ENCODE measurements around the gene NF1.
"Not testable (repeated sequence)": the region's sequence is repeated elsewhere in the genome, so short reads cannot be mapped to it uniquely, and the experiment has no call there.

The NF1 gene

DNA sequence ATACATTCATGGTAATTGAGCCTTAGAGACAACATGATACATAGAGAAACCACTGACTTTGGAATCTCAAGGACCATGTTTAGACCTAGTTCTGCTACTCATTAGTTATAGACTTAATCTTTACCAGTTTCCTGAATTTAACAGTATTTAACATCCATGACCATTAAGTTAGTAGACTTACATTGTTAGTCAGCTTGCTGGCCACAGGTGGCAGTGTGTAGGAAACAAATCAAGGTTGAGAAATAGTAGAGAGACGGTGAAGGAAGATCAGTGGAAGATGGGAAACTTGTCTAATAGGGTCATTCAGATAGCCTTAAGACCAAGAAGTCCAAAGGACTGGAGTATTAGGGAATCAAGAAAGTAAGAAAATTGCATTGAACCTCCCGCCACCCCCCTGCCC, 171.3 kb downstream of the NF1 start:
- DNase-seq: no peak

DNA sequence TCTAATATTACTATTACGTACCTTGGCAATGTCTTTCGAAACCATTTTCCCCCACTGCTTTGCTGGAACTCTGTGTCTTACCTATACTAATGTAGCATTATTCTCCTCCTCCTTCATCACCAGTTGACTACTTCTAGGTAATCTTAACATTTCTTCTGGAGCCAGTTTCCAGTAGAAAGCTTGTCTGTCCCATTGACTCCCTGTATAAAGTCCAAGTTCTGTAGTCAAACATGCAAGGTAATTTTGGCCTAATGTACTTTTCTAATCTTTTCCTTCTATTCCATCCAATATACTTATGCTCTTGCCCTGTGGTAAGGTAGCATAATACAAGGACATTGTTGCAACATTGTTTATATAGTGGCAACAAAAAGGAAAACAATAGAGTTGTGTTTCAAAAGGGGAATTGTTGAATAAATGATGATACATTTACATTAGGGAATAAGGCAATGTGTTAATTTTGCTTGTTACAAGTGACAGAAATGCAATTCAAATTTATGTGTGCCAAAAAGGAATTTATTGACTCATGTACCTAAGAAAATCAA, 174.3 kb downstream of the NF1 start:
- DNase-seq: no peak

- peak; percentile 98 for DNase-seq
Measured at GRCh38 chr17:31269578-31269983, 174.8 kb downstream of the NF1 start.

DNA sequence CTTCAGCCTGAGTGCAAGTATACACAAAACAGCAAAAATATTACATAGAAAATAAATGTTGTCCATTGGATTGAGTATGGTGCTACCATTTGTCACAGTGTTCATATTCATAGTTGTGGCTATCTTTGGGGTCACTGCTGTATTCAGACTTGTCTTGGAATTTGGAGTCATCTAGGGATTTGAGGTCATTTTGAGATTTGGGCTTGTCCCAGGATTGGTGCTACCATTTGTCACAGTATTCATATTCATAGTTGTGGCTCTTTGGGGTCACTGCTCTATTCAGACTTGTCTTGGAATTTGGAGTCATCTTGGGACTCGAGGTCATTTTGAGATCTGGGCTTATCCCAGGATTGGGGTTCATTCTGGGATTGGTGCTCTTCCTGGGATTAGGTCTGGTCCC, 177.5 kb downstream of the NF1 start:
- DNase-seq: no peak

GRCh38 chr17:31272803-31273202, 178.0 kb downstream of the NF1 start:
- DNase-seq: no peak

- DNase-seq: no peak
Measured at GRCh38 chr17:31273516-31273915, 178.7 kb downstream of the NF1 start.

DNA sequence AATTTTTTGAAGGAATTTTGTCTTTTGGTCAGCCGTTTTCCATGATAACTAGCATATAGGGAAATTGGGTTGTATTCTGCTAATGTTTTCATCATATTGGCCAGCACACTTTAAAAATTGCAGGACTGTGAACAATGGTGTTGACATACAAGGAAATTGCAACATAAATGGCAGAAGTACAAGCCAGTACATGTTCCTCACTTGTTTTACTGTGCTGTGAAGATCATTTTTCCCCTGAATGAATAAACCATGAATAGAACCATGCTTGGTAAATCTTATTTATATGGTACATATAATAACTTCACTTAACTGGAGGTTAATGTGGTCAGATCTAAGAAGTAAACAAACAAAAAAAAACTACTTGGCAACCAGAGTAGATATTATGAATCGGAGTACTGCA, 179.5 kb downstream of the NF1 start:
- peak; percentile 21 for DNase-seq

DNA sequence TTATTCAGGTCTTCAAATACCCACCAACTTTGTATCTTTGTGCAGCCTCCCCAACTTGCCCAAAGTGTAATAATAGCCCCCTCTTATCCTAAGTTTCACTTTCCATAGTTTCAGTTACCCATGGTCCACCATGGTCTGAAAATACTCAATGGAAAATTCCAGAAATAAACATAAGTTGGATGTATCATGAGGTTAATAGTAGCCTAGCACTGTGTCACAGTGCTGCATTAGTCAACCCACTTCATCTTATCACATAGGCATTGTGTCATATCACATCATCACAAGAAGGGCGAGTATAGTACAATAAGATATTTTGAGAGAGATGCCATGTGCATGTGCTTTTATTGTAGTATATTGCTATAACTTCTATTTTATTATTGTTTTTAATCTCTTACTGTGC, 180.3 kb downstream of the NF1 start:
- DNase-seq: peak; percentile 23

GRCh38 chr17:31279401-31279800, 184.6 kb downstream of the NF1 start:
- DNase-seq: no peak

DNA sequence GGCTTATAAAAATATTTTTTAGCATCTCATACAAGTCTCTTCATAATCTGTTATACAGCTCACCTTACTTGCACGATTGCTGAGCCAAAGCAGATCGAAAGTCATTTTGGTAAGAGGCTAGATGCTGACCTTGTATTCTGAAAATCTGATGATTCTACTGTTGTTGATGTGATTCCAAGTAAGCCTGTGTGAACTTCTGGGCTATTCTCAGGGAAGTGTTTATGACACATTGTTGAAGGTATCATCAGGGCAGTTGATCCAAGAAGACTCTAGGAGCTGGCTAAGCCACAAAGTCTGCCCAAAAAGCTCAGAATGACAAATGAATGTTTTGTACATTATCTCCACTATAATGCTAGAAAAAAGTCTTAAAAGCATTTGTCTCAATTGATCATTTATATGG, 186.3 kb downstream of the NF1 start:
- DNase-seq: no peak

- no peak for DNase-seq
Measured at GRCh38 chr17:31283841-31284240, 189.1 kb downstream of the NF1 start.

DNA sequence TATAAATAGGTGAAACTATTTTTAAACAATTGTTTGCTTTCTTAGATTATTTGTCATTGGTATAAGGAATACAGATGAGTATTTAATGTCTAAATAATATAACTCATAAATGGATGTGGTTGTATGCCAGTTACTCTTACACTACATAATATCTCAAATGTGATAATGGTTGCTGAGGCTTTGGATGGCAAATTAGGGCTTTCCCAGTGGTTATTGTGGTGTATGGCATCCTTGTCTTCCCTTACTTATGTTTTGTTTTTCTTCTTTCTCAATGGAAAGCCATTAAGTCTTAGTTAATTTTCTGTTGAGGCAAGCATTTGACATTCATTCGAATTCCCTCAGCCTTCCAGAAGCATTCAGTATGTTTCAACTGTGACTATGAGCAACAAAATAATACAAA, 191.8 kb downstream of the NF1 start:
- no peak for DNase-seq

DNA sequence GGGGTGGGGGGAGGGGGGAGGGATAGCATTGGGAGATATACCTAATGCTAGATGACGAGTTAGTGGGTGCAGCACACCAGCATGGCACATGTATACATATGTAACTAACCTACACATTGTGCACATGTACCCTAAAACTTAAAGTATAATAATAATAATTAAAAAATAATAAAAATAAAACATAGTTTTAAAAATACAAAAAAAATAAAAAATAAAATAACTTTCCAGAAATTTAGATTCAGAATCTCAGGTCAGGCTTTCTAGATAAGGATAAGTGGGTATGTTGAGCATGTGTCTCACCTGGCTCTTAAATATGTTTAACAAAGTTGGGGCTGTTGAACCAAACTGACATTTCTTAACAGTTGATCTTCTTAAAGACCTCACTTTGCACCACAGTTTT, 193.2 kb downstream of the NF1 start:
- DNase-seq: not testable (repeated sequence)

GRCh38 chr17:31289790-31290189, 195.0 kb downstream of the NF1 start:
- DNase-seq: no peak

GRCh38 chr17:31291820-31292219, 197.0 kb downstream of the NF1 start:
- no peak for DNase-seq

DNA sequence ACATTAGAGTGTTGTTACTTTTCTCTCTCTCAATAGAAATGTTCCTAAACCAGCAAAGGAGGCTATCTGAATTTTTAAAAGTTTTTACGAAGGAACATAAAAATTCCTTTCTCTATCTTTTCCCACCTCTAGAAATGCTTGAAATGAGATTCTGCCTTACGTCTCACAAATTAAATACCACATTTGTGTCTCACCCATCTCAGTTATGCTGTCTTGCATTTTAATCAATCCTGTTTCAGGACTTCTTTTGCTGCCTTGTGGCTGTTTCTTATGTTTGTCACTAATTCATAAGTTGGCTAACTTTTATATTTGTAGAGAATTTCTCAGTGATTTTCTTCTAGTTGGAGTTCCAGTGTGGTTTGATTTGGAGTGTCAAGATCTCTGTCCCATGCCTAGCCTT, 198.8 kb downstream of the NF1 start:
- DNase-seq: no peak

- no peak for DNase-seq
Measured at GRCh38 chr17:31294231-31294630, 199.5 kb downstream of the NF1 start.

GRCh38 chr17:31294820-31295488, 200.2 kb downstream of the NF1 start:
- DNase-seq: no peak

DNA sequence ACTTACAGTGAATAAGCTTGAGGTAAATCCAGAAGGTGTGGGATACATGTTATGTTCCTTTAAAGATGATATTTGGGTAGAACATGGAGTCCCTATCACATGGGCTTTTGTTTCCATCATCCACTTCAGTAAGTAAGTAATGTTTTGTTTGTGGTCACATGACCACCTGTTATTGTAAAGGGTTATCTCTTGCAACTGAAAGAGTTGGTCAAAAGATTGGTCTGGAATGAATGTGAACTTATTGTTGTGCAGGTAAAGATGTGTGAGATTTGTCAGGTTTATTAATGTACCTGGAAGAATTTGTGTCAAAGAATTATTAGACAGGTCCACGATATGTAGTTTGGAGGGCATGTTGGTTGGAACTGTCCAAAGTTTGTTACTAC, 200.7 kb downstream of the NF1 start:
- no peak for DNase-seq

- DNase-seq: no peak
Measured at GRCh38 chr17:31296142-31296541, 201.4 kb downstream of the NF1 start.

GRCh38 chr17:31297090-31297489, 202.3 kb downstream of the NF1 start, which contains the start of gene OMG:
TSS of gene OMG (minus strand) at chr17:31297239. CDS start at chr17:31296331, 908 bp downstream.
- no peak for DNase-seq

DNA sequence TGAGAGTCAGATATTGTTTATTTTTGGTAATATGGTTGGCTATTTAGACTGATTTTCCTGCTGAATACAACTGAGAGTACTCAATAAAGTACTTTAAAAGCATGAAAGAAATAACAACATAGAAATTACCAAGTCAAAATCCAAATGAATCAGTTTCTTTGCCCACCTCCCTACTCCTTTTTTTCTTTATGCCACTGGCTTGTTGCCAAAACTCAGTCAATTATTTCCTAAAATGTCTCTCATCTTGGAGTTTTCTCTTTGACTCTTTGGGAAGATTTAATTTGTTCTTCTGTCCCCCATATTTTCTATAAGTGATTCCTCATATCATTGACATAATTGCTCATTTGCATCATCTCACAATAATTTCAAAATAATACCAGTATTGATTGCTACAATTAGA, 204.8 kb downstream of the NF1 start:
- DNase-seq: no peak

GRCh38 chr17:31307640-31308039, 212.9 kb downstream of the NF1 start:
- DNase-seq: no peak

GRCh38 chr17:31308372-31309334, 213.9 kb downstream of the NF1 start:
- DNase-seq: no peak

All from NCI-H226 (cell line).